Neural progenitor cell (in vitro differentiated cells): ENCODE measurements around the gene OLFML2A.

Source experiments
- EZH2phosphoT487 ChIP-seq: fragments of 200-600 bp; sonication (generic); IDR thresholded peaks from 2 replicates; pipeline ENCODE4 v1.6.1; 2017; ENCODE audit warnings: antibody characterized with exemption
- TF ChIP-seq, protein P1 (sequence below): fragments of 200-600 bp; sonication (generic); IDR thresholded peaks from 2 replicates; pipeline ENCODE4 v1.5.1; 2017; ENCODE audit warnings: antibody characterized with exemption, mild to moderate bottlenecking

DNA sequence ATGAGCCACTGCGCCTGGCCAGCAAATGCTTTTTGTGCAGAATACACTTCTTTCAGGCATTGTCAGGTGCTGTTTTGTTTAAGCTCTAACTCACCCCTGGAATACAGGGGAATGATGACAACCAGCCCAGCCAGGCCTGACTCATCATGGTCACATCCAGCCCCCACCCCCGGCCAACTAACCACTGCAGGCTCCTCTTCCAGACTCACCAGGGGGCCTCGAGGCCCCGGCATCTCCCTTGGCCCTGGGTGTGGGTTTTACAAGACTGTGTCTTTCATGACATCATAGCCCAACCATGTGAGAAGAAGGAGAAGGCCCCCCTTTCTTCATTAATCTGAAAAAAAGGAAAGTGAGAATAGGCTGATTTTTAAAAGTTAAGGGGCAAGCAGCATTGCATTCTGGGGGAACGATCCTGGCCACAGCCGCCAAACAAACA, 35.5 kb downstream of the OLFML2A start:
- no peak for TF ChIP-seq EZH2phosphoT487
- TF ChIP-seq, protein P1, sequence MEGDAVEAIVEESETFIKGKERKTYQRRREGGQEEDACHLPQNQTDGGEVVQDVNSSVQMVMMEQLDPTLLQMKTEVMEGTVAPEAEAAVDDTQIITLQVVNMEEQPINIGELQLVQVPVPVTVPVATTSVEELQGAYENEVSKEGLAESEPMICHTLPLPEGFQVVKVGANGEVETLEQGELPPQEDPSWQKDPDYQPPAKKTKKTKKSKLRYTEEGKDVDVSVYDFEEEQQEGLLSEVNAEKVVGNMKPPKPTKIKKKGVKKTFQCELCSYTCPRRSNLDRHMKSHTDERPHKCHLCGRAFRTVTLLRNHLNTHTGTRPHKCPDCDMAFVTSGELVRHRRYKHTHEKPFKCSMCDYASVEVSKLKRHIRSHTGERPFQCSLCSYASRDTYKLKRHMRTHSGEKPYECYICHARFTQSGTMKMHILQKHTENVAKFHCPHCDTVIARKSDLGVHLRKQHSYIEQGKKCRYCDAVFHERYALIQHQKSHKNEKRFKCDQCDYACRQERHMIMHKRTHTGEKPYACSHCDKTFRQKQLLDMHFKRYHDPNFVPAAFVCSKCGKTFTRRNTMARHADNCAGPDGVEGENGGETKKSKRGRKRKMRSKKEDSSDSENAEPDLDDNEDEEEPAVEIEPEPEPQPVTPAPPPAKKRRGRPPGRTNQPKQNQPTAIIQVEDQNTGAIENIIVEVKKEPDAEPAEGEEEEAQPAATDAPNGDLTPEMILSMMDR: no peak
